ENCODE results near the gene TRIM17. TPM values are rescaled to one million over a fixed set of nuclear protein-coding genes. Genes with fewer than 3 reads are reported as not detected.

Gene TRIM17
- total RNA-seq, 2 donors from 2014 or later, result 0.56 TPM; not detected in 1

DNA sequence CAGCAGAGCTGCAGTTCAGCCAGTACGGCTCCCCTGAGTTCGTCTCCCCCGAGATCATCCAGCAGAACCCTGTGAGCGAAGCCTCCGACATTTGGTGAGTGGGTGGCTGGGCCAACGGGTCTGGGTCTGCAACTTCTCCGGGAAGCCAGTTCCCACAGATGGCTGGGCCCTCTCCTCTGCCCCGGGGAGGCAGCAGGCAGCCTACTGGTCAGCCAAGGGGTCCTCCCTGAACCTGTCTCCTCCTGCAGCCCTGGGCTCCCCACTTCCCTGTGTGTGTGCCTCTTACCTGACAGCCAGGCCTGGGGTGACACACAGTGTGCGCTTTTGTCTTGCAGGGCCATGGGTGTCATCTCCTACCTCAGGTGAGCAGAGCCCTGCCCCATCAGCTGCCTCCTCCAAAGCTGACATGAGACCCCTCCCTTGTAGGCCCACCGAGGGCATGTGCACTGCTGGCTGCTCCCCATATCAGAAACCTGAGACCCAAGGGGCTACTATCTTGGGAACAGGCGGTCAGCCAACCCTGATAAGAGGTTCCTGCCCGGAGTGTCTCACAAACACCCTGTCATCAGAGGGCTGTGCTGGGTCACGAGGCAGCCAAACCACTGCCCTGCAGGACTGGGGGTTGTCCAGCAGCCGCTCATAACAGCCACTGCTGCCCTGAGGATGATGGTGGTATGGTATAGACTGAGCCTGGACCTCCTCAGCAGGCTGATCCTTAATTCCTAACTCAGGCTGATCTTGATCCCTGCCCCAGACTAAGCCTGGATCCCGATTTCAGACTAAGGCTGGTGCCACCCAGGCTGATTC, 47.7 kb downstream of the TRIM17 start:
- no peaks in the 10 kb centered on the region for H3K4me1 ChIP-seq (ENCODE audit: control insufficient read depth in 1 of 2, low read depth in 2 of 2)
- ATAC-seq (ENCODE audit: insufficient number of reproducible peaks, low FRiP score, low read depth) (no peak), DNase-seq (ENCODE audit: low spot score) (no peak)
- no peaks in the 10 kb centered on the region for H3K36me3 ChIP-seq
- no peaks in the 10 kb centered on the region for H3K27me3 ChIP-seq (replicated peaks; ENCODE audit: insufficient read depth)
- H3K9me3 ChIP-seq, result no peaks in the 10 kb centered on the region
- H3K4me3 ChIP-seq, result no peak overlapping the region
- H3K27ac ChIP-seq, result no peak overlapping the region
- TF ChIP-seq, protein P1, sequence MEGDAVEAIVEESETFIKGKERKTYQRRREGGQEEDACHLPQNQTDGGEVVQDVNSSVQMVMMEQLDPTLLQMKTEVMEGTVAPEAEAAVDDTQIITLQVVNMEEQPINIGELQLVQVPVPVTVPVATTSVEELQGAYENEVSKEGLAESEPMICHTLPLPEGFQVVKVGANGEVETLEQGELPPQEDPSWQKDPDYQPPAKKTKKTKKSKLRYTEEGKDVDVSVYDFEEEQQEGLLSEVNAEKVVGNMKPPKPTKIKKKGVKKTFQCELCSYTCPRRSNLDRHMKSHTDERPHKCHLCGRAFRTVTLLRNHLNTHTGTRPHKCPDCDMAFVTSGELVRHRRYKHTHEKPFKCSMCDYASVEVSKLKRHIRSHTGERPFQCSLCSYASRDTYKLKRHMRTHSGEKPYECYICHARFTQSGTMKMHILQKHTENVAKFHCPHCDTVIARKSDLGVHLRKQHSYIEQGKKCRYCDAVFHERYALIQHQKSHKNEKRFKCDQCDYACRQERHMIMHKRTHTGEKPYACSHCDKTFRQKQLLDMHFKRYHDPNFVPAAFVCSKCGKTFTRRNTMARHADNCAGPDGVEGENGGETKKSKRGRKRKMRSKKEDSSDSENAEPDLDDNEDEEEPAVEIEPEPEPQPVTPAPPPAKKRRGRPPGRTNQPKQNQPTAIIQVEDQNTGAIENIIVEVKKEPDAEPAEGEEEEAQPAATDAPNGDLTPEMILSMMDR (IDR thresholded peaks at IDR 0.05), result no peak

DNA sequence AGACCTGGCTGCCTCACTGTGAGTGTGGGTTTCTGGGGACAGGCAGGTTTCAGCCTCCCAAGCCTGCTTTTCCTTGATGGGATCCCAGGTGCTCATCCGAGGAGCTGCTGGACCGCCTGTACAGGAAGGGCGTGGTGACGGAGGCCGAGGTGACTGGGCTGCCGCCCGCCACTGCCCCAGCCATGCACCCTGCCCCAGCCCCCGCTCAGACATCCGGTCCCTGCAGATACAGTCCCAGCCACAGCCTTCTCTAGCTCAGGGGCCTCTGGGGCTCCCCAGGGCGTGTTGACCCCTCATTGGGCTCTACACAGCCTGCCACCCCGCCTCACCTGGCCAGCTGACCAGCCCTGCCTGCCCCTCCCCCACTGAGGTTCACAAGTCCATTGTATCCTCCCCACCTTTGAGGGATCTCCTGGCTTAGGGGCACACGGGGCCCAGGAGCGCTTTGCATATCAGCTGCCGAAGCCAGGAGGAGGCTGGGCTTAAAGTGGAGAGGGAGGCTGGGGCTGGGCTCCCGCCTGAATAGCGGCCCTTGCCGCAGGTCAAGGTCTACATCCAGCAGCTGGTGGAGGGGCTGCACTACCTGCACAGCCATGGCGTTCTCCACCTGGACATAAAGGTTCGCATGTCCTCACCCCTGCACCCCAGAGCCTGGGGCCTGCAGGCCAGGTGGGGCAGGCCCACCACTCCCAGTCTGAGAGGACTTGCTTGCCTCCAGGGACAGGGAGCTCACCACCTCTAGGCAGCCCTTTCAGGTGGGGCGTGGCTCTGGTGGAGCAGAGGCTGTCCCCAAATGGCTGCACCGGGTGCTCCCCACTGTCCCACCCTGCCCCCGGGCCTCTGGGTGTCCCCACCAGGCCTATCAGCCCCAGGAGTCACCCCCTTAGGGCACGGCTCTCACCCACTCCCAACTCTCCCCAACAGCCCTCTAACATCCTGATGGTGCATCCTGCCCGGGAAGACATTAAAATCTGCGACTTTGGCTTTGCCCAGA, 48.6 kb downstream of the TRIM17 start:
- Histone ChIP-seq H3K27me3 (replicated peaks; ENCODE audit: insufficient read depth) (no peaks in the 10 kb centered on the region), H3K4me1 (ENCODE audit: control insufficient read depth in 1 of 2, low read depth in 2 of 2) (no peaks in the 10 kb centered on the region), H3K4me3 (no peak overlapping the region), H3K9me3 (no peaks in the 10 kb centered on the region), H3K27ac (no peak overlapping the region), H3K36me3 (no peaks in the 10 kb centered on the region)
- ATAC-seq (ENCODE audit: insufficient number of reproducible peaks, low FRiP score, low read depth), result no peak
- DNase-seq (ENCODE audit: low spot score), result no peak
- TF ChIP-seq, protein P1 (IDR thresholded peaks at IDR 0.05), result no peak

DNA sequence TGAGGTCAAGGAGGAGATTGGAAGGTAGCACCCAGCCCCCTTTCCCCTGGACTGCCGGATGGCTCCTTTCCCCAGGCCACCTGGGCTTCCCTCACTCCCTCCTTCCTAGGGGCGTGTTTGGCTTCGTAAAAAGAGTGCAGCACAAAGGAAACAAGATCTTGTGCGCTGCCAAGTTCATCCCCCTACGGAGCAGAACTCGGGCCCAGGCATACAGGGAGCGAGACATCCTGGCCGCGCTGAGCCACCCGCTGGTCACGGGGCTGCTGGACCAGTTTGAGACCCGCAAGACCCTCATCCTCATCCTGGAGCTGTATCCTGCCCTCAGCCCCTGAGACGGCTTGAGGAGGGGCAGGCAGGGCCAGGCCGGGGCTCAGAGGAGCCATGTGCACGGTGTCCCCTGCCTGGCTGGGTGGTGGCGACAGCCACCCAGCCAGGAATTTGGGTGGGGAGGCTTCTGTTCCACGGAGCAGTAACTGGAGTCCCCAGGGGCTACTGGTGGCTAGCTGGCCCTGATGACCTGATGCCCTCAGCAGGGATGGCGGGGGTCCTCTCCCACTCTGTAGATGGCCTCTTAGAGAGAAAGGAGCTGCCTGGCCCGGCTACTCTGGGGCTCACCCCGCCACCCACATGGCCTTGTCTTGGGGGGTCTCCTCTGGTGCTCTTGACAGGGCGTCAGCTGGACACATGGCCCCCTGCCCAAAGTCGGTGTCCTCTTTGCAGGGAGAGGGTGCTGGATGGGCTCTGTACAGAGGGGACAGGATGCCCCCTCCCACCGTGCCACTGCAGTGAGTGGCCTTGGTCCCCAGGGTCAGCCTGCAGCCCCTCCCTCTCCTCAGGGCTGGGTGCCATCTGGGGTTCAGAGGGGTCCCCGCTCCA, 49.6 kb downstream of the TRIM17 start:
- no peak overlapping the region for H3K27ac ChIP-seq
- TF ChIP-seq, protein P1 (IDR thresholded peaks at IDR 0.05), result no peak
- no peak for ATAC-seq (ENCODE audit: insufficient number of reproducible peaks, low FRiP score, low read depth)

DNA sequence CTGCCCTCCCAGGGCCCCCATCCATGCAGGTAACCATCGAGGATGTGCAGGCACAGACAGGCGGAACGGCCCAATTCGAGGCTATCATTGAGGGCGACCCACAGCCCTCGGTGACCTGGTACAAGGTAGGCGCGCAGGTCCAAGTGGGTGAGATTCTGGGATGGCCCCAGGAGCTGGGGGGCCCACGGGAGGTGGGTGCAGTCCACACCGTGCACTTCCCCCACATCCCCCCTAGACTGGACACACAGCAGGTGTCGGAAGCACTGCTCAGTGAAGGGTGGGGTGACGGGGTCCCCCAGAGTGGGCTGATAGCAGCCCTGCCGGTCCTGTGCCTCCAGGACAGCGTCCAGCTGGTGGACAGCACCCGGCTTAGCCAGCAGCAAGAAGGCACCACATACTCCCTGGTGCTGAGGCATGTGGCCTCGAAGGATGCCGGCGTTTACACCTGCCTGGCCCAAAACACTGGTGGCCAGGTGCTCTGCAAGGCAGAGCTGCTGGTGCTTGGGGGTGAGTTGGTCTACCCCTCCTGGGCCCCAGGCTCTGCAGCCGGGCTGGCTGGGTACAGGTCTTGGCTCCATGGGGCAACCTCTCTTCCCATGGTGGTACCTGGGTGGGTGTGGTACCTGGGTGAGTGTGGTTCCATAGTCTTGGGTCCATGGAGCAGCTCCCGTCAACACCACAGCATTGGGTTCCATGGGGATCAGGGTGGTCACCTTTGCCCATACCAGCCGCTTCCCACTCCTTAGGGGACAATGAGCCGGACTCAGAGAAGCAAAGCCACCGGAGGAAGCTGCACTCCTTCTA, 50.4 kb downstream of the TRIM17 start:
- no peaks in the 10 kb centered on the region for H3K27me3 ChIP-seq (replicated peaks; ENCODE audit: insufficient read depth)
- H3K4me3 ChIP-seq, result no peak overlapping the region
- DNase-seq (ENCODE audit: low spot score) (no peak), ATAC-seq (ENCODE audit: insufficient number of reproducible peaks, low FRiP score, low read depth) (no peak)
- no peaks in the 10 kb centered on the region for H3K4me1 ChIP-seq (ENCODE audit: control insufficient read depth in 1 of 2, low read depth in 2 of 2)
- H3K27ac ChIP-seq, result no peak overlapping the region
- no peaks in the 10 kb centered on the region for H3K9me3 ChIP-seq
- no peaks in the 10 kb centered on the region for H3K36me3 ChIP-seq
- TF ChIP-seq, protein P1 (IDR thresholded peaks at IDR 0.05), result no peak

More for the DNA sequence above, 49.6 kb downstream of the TRIM17 start:
- H3K27me3 ChIP-seq (replicated peaks; ENCODE audit: insufficient read depth), result no peaks in the 10 kb centered on the region
- no peaks in the 10 kb centered on the region for H3K36me3 ChIP-seq
- DNase-seq (ENCODE audit: low spot score), result no peak
- H3K4me3 ChIP-seq, result no peak overlapping the region
- no peaks in the 10 kb centered on the region for H3K9me3 ChIP-seq
- H3K4me1 ChIP-seq (ENCODE audit: control insufficient read depth in 1 of 2, low read depth in 2 of 2), result no peaks in the 10 kb centered on the region
